ENCODE data around the gene EIF5. TPM values are rescaled to one million over a fixed set of nuclear protein-coding genes. Genes with fewer than 3 reads are reported as not detected.
A peak's percentile ranks its signal among the peaks of the same experiment; 100 is the strongest.

The EIF5 gene
- total RNA-seq, 1 experiment from 2014 or later = 356 TPM

DNA sequence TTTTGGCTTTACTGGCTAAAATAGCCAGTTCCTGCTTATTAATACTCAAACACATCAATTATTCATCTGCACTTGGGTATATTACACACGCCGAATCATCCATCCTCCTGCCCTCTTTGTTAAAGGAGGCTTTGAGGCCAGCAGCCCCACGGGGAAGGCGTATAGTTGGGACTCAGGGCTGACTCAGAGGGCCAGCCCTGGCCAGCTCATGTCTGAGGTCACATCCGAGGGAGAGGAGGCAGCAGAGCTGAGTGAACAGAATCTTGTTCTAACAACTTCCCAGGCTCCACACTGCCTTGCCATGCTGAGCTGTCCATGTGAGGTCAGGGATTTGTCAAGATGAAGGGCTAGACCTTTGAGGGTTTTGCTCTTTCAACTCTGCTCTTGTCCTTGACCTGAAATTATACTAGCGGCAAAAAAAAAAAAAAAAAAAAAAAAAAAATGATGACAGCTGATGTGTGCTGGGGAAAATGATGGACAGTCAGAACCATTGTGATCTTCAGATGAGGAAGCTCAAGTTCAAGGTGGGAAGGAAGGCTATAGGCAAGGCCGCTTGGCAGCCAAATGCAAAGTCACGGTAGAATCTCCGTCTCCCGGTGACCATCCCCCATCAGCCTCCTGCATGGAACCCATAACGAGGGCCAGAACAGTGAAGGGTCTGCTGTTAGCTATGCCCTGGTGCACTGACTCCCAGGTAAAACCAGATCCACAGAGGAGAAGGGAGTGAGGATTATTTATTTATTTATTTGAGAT, 38.7 kb downstream of the EIF5 start:
- Histone ChIP-seq H4K8ac (replicated peaks; ENCODE audit: insufficient read length, low read depth, low read length) (no peak overlapping the region), H3K4me2 (ENCODE audit: insufficient read depth, insufficient read length, low read length) (no peak overlapping the region), H3K79me1 (ENCODE audit: insufficient read depth, low read depth, low read length, poor library complexity, severe bottlenecking) (no peaks in the 10 kb centered on the region), H2BK15ac (ENCODE audit: low read depth, low read length) (no peak overlapping the region), H3K14ac (ENCODE audit: insufficient read depth, low read length) (peak overlapping the region; percentile 0; the same call in 1 of the 2 replicates), H3K56ac (ENCODE audit: insufficient read length, low read depth, low read length) (no peak overlapping the region), H3K23me2 (ENCODE audit: insufficient read length, low read depth, low read length, poor library complexity, severe bottlenecking) (no peaks in the 10 kb centered on the region), H3K9me3 (ENCODE audit: control insufficient read depth, low read depth, low read length) (no peaks in the 10 kb centered on the region), H3K4ac (ENCODE audit: low read depth, low read length) (no peak overlapping the region), H3K23ac (ENCODE audit: insufficient read length, low read depth, low read length) (no peak overlapping the region), H2AK5ac (ENCODE audit: insufficient read length, low read length) (no peak overlapping the region), H2AFZ (ENCODE audit: low read length) (no peak overlapping the region), H3K4me1 (ENCODE audit: insufficient read depth, low read length) (no peaks in the 10 kb centered on the region; the same call in 1 of the 2 replicates), H3K9ac (ENCODE audit: extremely low read depth, insufficient read length, low read length) (no peak overlapping the region), H2BK20ac (ENCODE audit: low read depth, low read length, poor library complexity, severe bottlenecking) (no peak overlapping the region), H4K20me1 (ENCODE audit: control insufficient read depth, insufficient read depth, insufficient read length) (no peaks in the 10 kb centered on the region), H3K27me3 (ENCODE audit: insufficient read depth, low read length) (no peaks in the 10 kb centered on the region), H3K79me2 (ENCODE audit: insufficient read depth, low read length) (no peaks in the 10 kb centered on the region), H3T11ph (ENCODE audit: low read length) (no peak overlapping the region), H4K5ac (ENCODE audit: insufficient read length, low read depth, low read length) (no peak overlapping the region), H3K18ac (ENCODE audit: insufficient read length, low read depth, low read length) (no peak overlapping the region), H4K91ac (ENCODE audit: insufficient read length, low read depth, low read length) (no peak overlapping the region), H2BK5ac (ENCODE audit: insufficient read length, low read length) (no peak overlapping the region), H2BK12ac (ENCODE audit: insufficient read length, low read depth, low read length) (no peak overlapping the region), H2BK120ac (ENCODE audit: low read depth, low read length, poor library complexity, severe bottlenecking) (no peak overlapping the region), H3K27ac (ENCODE audit: insufficient read length, low read depth, low read length) (no peak overlapping the region)
- DNase-seq = no peak
- Mint-ChIP-seq H3K27me3 (ENCODE audit: low read depth) (peaks cover 2% of the 10 kb centered on the region; the same call in 1 of the 2 replicates), H3K4me3 (no peak overlapping the region), H3K4me1 (peaks cover 9 to 14% of the 10 kb centered on the region in 2 experiments), H3K27ac (peak overlapping the region in 1 of 3 experiments; percentile 73; a peak in 1 of 7 replicates), H3K36me3 (ENCODE audit: insufficient read depth in 1 of 3, low read depth in 3 of 3) (no peaks in the 10 kb centered on the region), H3K9me3 (peaks cover 0 to 7% of the 10 kb centered on the region in 2 experiments; a peak in 2 of 5 replicates)
- no CpG with 5 or more reads among the region's 11 CpGs for WGBS (ENCODE audit: extremely low coverage, insufficient read length, low lambda C conversion rate)
- TF ChIP-seq, protein P1, sequence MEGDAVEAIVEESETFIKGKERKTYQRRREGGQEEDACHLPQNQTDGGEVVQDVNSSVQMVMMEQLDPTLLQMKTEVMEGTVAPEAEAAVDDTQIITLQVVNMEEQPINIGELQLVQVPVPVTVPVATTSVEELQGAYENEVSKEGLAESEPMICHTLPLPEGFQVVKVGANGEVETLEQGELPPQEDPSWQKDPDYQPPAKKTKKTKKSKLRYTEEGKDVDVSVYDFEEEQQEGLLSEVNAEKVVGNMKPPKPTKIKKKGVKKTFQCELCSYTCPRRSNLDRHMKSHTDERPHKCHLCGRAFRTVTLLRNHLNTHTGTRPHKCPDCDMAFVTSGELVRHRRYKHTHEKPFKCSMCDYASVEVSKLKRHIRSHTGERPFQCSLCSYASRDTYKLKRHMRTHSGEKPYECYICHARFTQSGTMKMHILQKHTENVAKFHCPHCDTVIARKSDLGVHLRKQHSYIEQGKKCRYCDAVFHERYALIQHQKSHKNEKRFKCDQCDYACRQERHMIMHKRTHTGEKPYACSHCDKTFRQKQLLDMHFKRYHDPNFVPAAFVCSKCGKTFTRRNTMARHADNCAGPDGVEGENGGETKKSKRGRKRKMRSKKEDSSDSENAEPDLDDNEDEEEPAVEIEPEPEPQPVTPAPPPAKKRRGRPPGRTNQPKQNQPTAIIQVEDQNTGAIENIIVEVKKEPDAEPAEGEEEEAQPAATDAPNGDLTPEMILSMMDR (conservative IDR thresholded peaks at IDR 0.05) = no peak

Measured in H9 (cell line).